Kidney (tissue), 14 donors: ENCODE data around the gene UVSSA. TPM values are rescaled to one million over a fixed set of nuclear protein-coding genes. Genes with fewer than 3 reads are reported as not detected.

Experiments used
- DNase-seq, 5 donors: peaks; one replicate each; pipeline ENCODE4 v3.0.0-alpha.2; 2013 to 2020
- FAIRE-seq: peaks from 2 replicates; lab custom pipeline; 2012; peaks lifted over from hg19 to GRCh38; lab: Jason Lieb, UNC
- H3K27ac ChIP-seq, 2 donors: one replicate each; pipeline ENCODE4 v1.7.0; 2013; ENCODE audit warnings: low read depth in 2 of 2, low read length in 2 of 2, inconsistent platforms in 1 of 2
- H3K27me3 ChIP-seq: one replicate; pipeline ENCODE4 v1.7.1; 2013; ENCODE audit warnings: low read length, inconsistent platforms; ENCODE audit not compliant: control insufficient read depth, insufficient read depth
- H3K36me3 ChIP-seq, 3 donors: one replicate each; pipeline versions ENCODE4 v1.7.0 to v1.7.1; 2013; ENCODE audit warnings: low read length in 3 of 3, control low read depth in 1 of 3, inconsistent platforms in 1 of 3; ENCODE audit not compliant: insufficient read depth in 3 of 3, control insufficient read depth in 2 of 3
- H3K4me1 ChIP-seq, 3 donors: one replicate each; pipeline versions ENCODE4 v1.7.0 to v1.7.1; 2013; ENCODE audit warnings: low read length in 3 of 3, inconsistent platforms in 1 of 3, low read depth in 1 of 3; ENCODE audit not compliant: control insufficient read depth in 2 of 3, insufficient read depth in 2 of 3
- H3K4me3 ChIP-seq, 3 donors: one replicate each; pipeline versions ENCODE4 v1.7.0 to v1.8.1; 2013; ENCODE audit warnings: low read length in 3 of 3, control low read depth in 1 of 3, inconsistent platforms in 1 of 3
- H3K9ac ChIP-seq, 3 donors: one replicate each; pipeline versions ENCODE4 v1.7.0 to v1.7.1; 2013; ENCODE audit warnings: low read length in 3 of 3, control low read depth in 1 of 3, inconsistent platforms in 1 of 3
- H3K9me3 ChIP-seq, 3 donors: one replicate each; pipeline versions ENCODE4 v1.7.0 to v1.7.1; 2013; ENCODE audit warnings: low read length in 3 of 3, control low read depth in 1 of 3, inconsistent platforms in 1 of 3; ENCODE audit not compliant: control insufficient read depth in 2 of 3, insufficient read depth in 1 of 3
- intact Hi-C: fragments of 100-400 bp; cut with DNase I; formaldehyde crosslinking; loops from one replicate; pipeline ENCODE4 v1.11.1; 2022
- polyA plus RNA-seq: library from polyadenylated mRNA; stranded (reverse); fragments of 350-450 nt; fragmentation: Illumina TruSeq; extraction: RNeasy Lipid Tissue Mini Kit (QIAGEN cat#74804); gene quantifications from one replicate; pipeline ENCODE4 v1.2.3, GENCODE V29; 2014; ENCODE audit warnings: low read depth, low replicate concordance; ENCODE audit not compliant: insufficient read depth
- total RNA-seq: library from RNA; stranded (reverse); fragmentation: NEBNext Ultra II Directional; extraction: Animal tissue kit (Norgen Biotek cat#: 25700); gene quantifications from one replicate; pipeline ENCODE4 v1.2.1, GENCODE V29; 2021
- TF ChIP-seq, protein P1 (sequence below): IDR thresholded peaks from 3 replicates; pipeline ENCODE4 v1.5.1; 2012; ENCODE audit warnings: mild to moderate bottlenecking, moderate library complexity, borderline replicate concordance; ENCODE audit not compliant: insufficient read depth; ENCODE audit errors: extremely low read depth
- donor health status: control.
- donor health status: control.
- donor health status: control.
- donor health status: control.
- donor health status: control.
- donor health status: DM: yes; HTN: yes; CAD: no.
- donor health status: Normal renal cell carcinoma (clear cell type).

Gene UVSSA
- total and polyA plus RNA-seq, 2 donors from 2014 or later, result 5.2 to 32.5 TPM

DNA sequence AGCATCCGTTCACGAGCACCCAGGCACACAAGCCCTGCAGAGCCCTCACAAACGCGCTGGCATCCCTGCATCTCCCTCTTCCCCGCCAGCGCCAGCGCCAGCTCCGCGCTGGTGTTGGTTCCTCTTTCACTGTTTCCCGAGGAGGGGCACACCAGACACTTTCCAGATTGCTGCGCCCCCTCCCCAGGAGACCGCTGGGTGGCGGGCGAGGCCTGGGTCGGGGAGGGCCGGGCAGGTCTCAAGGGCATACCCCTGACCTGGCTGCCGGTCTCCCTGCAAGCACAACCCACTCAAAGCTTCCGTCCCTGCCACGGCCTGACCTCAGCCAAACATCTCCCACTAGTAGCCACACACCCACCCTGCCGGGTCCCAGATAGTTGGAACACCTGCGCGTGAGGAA, 61.4 kb downstream of the UVSSA start:
- Histone ChIP-seq H3K4me3 (no peak overlapping the region), H3K9me3 (no peaks in the 10 kb centered on the region), H3K9ac (no peak overlapping the region), H3K27me3 (peaks cover 25% of the 10 kb centered on the region), H3K4me1 (no peaks in the 10 kb centered on the region), H3K36me3 (no peaks in the 10 kb centered on the region), H3K27ac (no peak overlapping the region)
- TF ChIP-seq, protein P1, sequence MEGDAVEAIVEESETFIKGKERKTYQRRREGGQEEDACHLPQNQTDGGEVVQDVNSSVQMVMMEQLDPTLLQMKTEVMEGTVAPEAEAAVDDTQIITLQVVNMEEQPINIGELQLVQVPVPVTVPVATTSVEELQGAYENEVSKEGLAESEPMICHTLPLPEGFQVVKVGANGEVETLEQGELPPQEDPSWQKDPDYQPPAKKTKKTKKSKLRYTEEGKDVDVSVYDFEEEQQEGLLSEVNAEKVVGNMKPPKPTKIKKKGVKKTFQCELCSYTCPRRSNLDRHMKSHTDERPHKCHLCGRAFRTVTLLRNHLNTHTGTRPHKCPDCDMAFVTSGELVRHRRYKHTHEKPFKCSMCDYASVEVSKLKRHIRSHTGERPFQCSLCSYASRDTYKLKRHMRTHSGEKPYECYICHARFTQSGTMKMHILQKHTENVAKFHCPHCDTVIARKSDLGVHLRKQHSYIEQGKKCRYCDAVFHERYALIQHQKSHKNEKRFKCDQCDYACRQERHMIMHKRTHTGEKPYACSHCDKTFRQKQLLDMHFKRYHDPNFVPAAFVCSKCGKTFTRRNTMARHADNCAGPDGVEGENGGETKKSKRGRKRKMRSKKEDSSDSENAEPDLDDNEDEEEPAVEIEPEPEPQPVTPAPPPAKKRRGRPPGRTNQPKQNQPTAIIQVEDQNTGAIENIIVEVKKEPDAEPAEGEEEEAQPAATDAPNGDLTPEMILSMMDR, result no peak
- DNase-seq (peak in 1 of 5 donors; percentile 35), FAIRE-seq (no peak)
- intact Hi-C loops, result no loop called here

DNA sequence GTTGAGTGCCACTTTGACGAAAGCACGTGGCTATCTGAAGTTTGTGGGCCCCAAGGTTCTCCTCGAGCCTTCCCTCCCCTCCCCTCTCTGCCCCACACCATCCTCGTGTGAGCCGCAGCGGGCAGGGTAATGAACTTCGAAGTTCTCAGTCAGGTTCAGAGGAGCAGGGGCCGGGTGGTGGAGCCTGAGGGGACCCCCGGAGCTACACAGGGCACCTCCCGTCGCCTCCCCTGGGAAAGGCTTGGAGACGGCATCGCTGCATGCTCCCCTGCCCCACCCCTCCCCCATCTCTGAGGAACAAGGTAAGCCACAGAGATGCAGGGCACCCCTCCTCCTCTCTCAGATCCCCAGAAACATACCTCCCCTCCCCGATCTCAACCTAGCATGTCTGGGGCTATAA, 62.1 kb downstream of the UVSSA start:
- peak in 2 of 5 donors; percentile 31 to 58 for DNase-seq
- H3K27me3 ChIP-seq, result peaks cover 27% of the 10 kb centered on the region

DNA sequence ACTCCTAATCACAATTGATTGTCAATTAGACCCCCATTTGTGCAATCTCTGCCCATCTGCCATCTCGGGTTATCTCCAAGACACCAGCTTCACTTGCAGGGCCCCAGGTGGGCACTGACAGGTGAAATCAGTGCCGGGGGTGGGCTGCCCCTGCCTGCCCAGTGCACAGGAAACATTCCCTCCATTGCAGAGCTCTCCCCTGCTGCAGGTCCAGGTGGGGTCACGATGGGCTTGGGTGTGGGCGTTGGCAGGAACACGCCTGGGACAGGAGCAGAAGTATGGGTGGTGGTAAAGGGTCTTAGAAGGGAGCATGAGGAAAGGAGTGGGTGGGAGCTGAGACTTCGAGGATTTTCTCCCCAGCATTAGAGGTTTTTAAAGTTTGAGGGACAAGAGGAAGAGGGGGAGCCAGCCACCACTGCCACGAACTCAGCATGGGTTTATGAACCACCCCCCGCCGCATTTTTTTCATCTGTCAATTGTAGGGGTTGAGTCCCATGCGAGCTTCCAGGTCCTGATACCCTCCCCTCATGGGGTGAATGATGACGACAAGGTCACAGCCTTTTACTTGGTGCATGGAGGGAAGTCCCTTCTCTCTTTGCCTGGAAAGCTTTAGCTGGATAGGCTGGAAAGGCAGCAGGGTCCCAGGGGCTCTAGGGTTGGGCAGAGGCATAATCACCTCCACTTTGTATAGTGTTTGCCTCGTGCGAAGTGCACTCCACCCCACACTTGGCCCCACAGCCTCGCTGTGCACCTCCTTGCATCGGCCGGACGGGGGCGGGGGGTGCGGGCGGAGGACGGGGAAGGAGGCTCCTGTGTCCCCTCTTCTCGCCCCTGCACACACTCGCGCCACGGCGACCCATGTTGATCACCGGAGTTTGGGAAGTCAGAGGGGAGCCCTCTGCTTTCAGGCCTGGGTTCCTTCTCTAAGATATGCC, 62.8 kb downstream of the UVSSA start:
- no peaks in the 10 kb centered on the region for H3K9me3 ChIP-seq
- H3K36me3 ChIP-seq, result no peaks in the 10 kb centered on the region
- no peak overlapping the region for H3K27ac ChIP-seq
- no peaks in the 10 kb centered on the region for H3K4me1 ChIP-seq
- H3K4me3 ChIP-seq, result no peak overlapping the region
- FAIRE-seq (no peak), DNase-seq (peak in 1 of 5 donors; percentile 33)
- intact Hi-C loops, result no loop called here
- H3K27me3 ChIP-seq, result peaks cover 27% of the 10 kb centered on the region
- TF ChIP-seq, protein P1, result no peak
- no peak overlapping the region for H3K9ac ChIP-seq

More for the DNA sequence above, 62.1 kb downstream of the UVSSA start:
- no peak for FAIRE-seq
- H3K4me3 ChIP-seq, result no peak overlapping the region
- TF ChIP-seq, protein P1, result no peak
- H3K27ac ChIP-seq, result no peak overlapping the region
- intact Hi-C loops, result no loop called here
- H3K9me3 ChIP-seq, result no peaks in the 10 kb centered on the region
- H3K4me1 ChIP-seq, result no peaks in the 10 kb centered on the region
- H3K36me3 ChIP-seq, result no peaks in the 10 kb centered on the region
- H3K9ac ChIP-seq, result no peak overlapping the region
